ENCODE data around the gene TSC2.
"Not testable (repeated sequence)": the region's sequence is repeated elsewhere in the genome, so short reads cannot be mapped to it uniquely, and the experiment has no call there.

The TSC2 gene

GRCh38 chr16:2086812-2087747 is 39.3 kb downstream of the TSC2 start:
- DNase-seq, result no peak

- DNase-seq, result no peak
Measured at GRCh38 chr16:2087748-2088631, 40.2 kb downstream of the TSC2 start.

GRCh38 chr16:2088759-2089358 is 41.1 kb downstream of the TSC2 start:
- DNase-seq, result no peak

GRCh38 chr16:2089706-2090480 is 42.1 kb downstream of the TSC2 start:
- no peak for DNase-seq

- no peak for DNase-seq
Measured at GRCh38 chr16:2090481-2090776, 42.6 kb downstream of the TSC2 start.

GRCh38 chr16:2090777-2091546 is 43.2 kb downstream of the TSC2 start:
- peak; percentile 45 for DNase-seq

GRCh38 chr16:2091547-2092255 is 43.9 kb downstream of the TSC2 start:
- no peak for DNase-seq

GRCh38 chr16:2092256-2092620 is 44.5 kb downstream of the TSC2 start:
- no peak for DNase-seq

GRCh38 chr16:2092866-2093265 is 45.1 kb downstream of the TSC2 start:
- no peak for DNase-seq

- DNase-seq, result no peak
Measured at GRCh38 chr16:2093793-2094192, 46.0 kb downstream of the TSC2 start.

- no peak for DNase-seq
Measured at GRCh38 chr16:2095315-2095853, 47.6 kb downstream of the TSC2 start.

GRCh38 chr16:2095918-2096582 is 48.3 kb downstream of the TSC2 start:
- no peak for DNase-seq

GRCh38 chr16:2096853-2097595 is 49.2 kb downstream of the TSC2 start:
- DNase-seq, result no peak

- not testable (repeated sequence) for DNase-seq
Measured at GRCh38 chr16:2097689-2098088, 49.9 kb downstream of the TSC2 start.

- DNase-seq, result not testable (repeated sequence)
Measured at GRCh38 chr16:2101581-2101980, 53.8 kb downstream of the TSC2 start.

GRCh38 chr16:2102471-2102870 is 54.7 kb downstream of the TSC2 start:
- no peak for DNase-seq

- DNase-seq, result not testable (repeated sequence)
Measured at GRCh38 chr16:2104464-2104863, 56.7 kb downstream of the TSC2 start.

- not testable (repeated sequence) for DNase-seq
Measured at GRCh38 chr16:2105291-2105690, 57.5 kb downstream of the TSC2 start.

GRCh38 chr16:2105769-2106168 is 58.0 kb downstream of the TSC2 start:
- not testable (repeated sequence) for DNase-seq
